Motor neuron (in vitro differentiated cells): ENCODE measurements around the gene SSX3. TPM values are rescaled to one million over a fixed set of nuclear protein-coding genes. Genes with fewer than 3 reads are reported as not detected.

Source experiments
- total RNA-seq, 8 experiments: library from RNA; unstranded; fragments of 300-600 nt; gene quantifications; 2 replicates each; pipeline versions ENCODE4 v1.2.3 to v1.2.4, GENCODE V29; 2022

The SSX3 gene
- total RNA-seq, 8 experiments from 2014 or later, result 0.47 TPM; not detected in 7

Other genes starting within 250 kb of the SSX3 start
- not detected for gene SPACA5B, start 226.1 kb downstream of the SSX3 start, total RNA-seq
- not detected for gene SSX5, start 159.9 kb downstream of the SSX3 start, total RNA-seq
- not detected for gene SSX1, start 101.3 kb downstream of the SSX3 start, total RNA-seq
- under 1 TPM in 1 of 8 experiments, not detected in 7; 0.33 TPM for gene SSX4, start 26.8 kb upstream of the SSX3 start, total RNA-seq
- gene SSX4B, start 55.3 kb upstream of the SSX3 start, total RNA-seq, result under 1 TPM in 1 of 8 experiments, not detected in 7; 0.33 TPM
- gene SLC38A5, start 113.6 kb upstream of the SSX3 start, total RNA-seq, result 100 to 1,000 TPM in 2 of 8 experiments, 10 to 100 TPM in 1, 1 to 10 TPM in 4, under 1 TPM in 1; 0.27 to 169 (median 2.6) TPM
- gene FTSJ1, start 119.5 kb upstream of the SSX3 start, total RNA-seq, result 10 to 100 TPM; 29.8 to 52.9 (median 43.2) TPM
- 10 to 100 TPM in 6 of 8 experiments, 1 to 10 TPM in 2; 7.7 to 19.5 (median 14.2) TPM for gene PORCN, start 152.3 kb upstream of the SSX3 start, total RNA-seq
- 100 to 1,000 TPM in 1 of 8 experiments, 10 to 100 TPM in 7; 28.3 to 121 (median 66.3) TPM for gene EBP, start 165.1 kb upstream of the SSX3 start, total RNA-seq
- gene TBC1D25, start 183.0 kb upstream of the SSX3 start, total RNA-seq, result 10 to 100 TPM in 2 of 8 experiments, 1 to 10 TPM in 6; 4.7 to 11.1 (median 8.3) TPM
- 100 to 1,000 TPM; 116 to 304 (median 185) TPM for gene RBM3, start 217.8 kb upstream of the SSX3 start, total RNA-seq
- gene WDR13, start 240.8 kb upstream of the SSX3 start, total RNA-seq, result 10 to 100 TPM; 42.3 to 65.7 (median 51.1) TPM